HepG2 (cell line): ENCODE measurements around the gene SLC27A3. TPM values are rescaled to one million over a fixed set of nuclear protein-coding genes. Genes with fewer than 3 reads are reported as not detected.

Experiments
- ATAC-seq: fragments of 200-7000 bp; cut with Tn5 transposase; 3 replicates; pipeline ENCODE4 v1.9.1; 2020; ENCODE audit warnings: mild to moderate bottlenecking, moderate library complexity
- BruUV-seq: library from RNA; stranded (reverse); fragments of 400-500 nt; replicated peaks from 2 replicates; lab custom pipeline; 2021; lab: Mats Ljungman, UMichigan
- CTCF ChIA-PET: fragments of 300-600 bp; formaldehyde crosslinking; extraction: SDS; loops from one replicate; lab custom pipeline; 2021; ENCODE audit warnings: low total read pairs, inconsistent platforms, low intra/inter-chr PET ratio; lab: Yijun Ruan, JAX
- POLR2A ChIA-PET: fragments of 350-600 bp; sonication (Branson Sonifier 250); formaldehyde crosslinking; loops from one replicate; lab custom pipeline; 2020; ENCODE audit warnings: antibody characterized with exemption, inconsistent platforms; lab: Yijun Ruan, JAX
- DNase-seq: peaks from one replicate; pipeline ENCODE4 v3.0.0-alpha.2; 2015; ENCODE audit warnings: low spot score
- FAIRE-seq: peaks from 3 replicates; lab custom pipeline; 2011; peaks lifted over from hg19 to GRCh38; lab: Jason Lieb, UNC
- H2AFZ ChIP-seq: one replicate; pipeline ENCODE4 v1.6.1; 2011; ENCODE audit warnings: low read length, inconsistent platforms
- H3K27ac ChIP-seq: fragments of 300-600 bp; 3 replicates; pipeline ENCODE4 v1.8.0; 2011; ENCODE audit warnings: mixed run types, mild to moderate bottlenecking, mixed read lengths, low read length, inconsistent platforms; ENCODE audit not compliant: insufficient read depth; ENCODE audit errors: extremely low read length
- H3K27me3 ChIP-seq, 2 experiments: fragments of 200-600 bp in 1 of 2; 2 replicates in 1 of 2; 3 replicates in 1 of 2; pipeline versions ENCODE4 v1.6.0 to v1.8.0; 2011; ENCODE audit warnings: low read length in 2 of 2, mild to moderate bottlenecking in 2 of 2, moderate library complexity in 2 of 2, inconsistent platforms in 1 of 2; ENCODE audit not compliant: insufficient read depth in 2 of 2, control insufficient read depth in 1 of 2
- H3K36me3 ChIP-seq, 2 experiments: fragments of 200-600 bp in 1 of 2; replicated peaks in 1 of 2; 2 replicates in 1 of 2; 3 replicates in 1 of 2; pipeline versions ENCODE4 v1.5.1 to v1.8.0; 2011; ENCODE audit warnings: low read length in 2 of 2, inconsistent platforms in 1 of 2; ENCODE audit not compliant: insufficient read depth in 2 of 2, control insufficient read depth in 1 of 2
- H3K4me1 ChIP-seq: 2 replicates; pipeline ENCODE4 v1.5.1; 2012; ENCODE audit warnings: low read length, inconsistent platforms; ENCODE audit not compliant: insufficient read depth
- H3K4me2 ChIP-seq: 2 replicates; pipeline ENCODE4 v1.6.0; 2011; ENCODE audit warnings: low read depth, low read length, inconsistent platforms
- H3K4me3 ChIP-seq, 3 experiments: fragments of 200-600 bp in 1 of 3; sonication (generic), shearing (Covaris generic) in 1 of 3; replicated peaks in 1 of 3; 2 replicates each; pipeline ENCODE4 v1.5.1; 2011 to 2016; ENCODE audit warnings: low read length in 3 of 3, inconsistent platforms in 2 of 3, low read depth in 2 of 3, mild to moderate bottlenecking in 2 of 3, control low read depth in 1 of 3, mixed read lengths in 1 of 3; ENCODE audit not compliant: insufficient read depth in 1 of 3
- H3K79me2 ChIP-seq: one replicate; pipeline ENCODE4 v1.6.1; 2011; ENCODE audit warnings: low read length, inconsistent platforms; ENCODE audit not compliant: insufficient read depth
- H3K9ac ChIP-seq: 2 replicates; pipeline ENCODE4 v1.6.0; 2011; ENCODE audit warnings: mild to moderate bottlenecking, low read depth, low read length, inconsistent platforms; ENCODE audit not compliant: insufficient read depth
- H3K9me3 ChIP-seq: 2 replicates; pipeline ENCODE4 v1.5.1; 2012; ENCODE audit warnings: mild to moderate bottlenecking, low read length
- H4K20me1 ChIP-seq: 2 replicates; pipeline ENCODE4 v1.6.0; 2011; ENCODE audit warnings: inconsistent platforms, mild to moderate bottlenecking, low read length, moderate library complexity; ENCODE audit not compliant: insufficient read depth
- CENPT ChIP-seq: sonication (generic); formaldehyde crosslinking; IDR thresholded peaks from 2 replicates; pipeline ENCODE4 v1.8.0; 2022; ENCODE audit warnings: low read depth, mild to moderate bottlenecking, moderate library complexity, missing genetic modification reagents
- IKZF1 ChIP-seq: fragments of 450-650 bp; IDR thresholded peaks from 2 replicates; pipeline ENCODE4 v1.7.1; 2016
- MAZ ChIP-seq, 2 experiments: sonication (generic) in 1 of 2; formaldehyde crosslinking in 1 of 2; IDR thresholded peaks; 2 replicates each; pipeline versions ENCODE4 v1.5.0 to v1.6.1; 2012 to 2020; ENCODE audit warnings: low read depth in 2 of 2, mild to moderate bottlenecking in 2 of 2, borderline replicate concordance in 1 of 2, improper control_type of control experiment in 1 of 2, low read length in 1 of 2, missing genetic modification reagents in 1 of 2, moderate library complexity in 1 of 2
- POGZ ChIP-seq: sonication (generic); formaldehyde crosslinking; IDR thresholded peaks from 2 replicates; pipeline ENCODE4 v1.4.0; 2020; ENCODE audit warnings: mild to moderate bottlenecking, missing genetic modification reagents
- SAFB2 ChIP-seq: sonication (generic); formaldehyde crosslinking; IDR thresholded peaks from 2 replicates; pipeline ENCODE4 v1.5.1; 2020; ENCODE audit warnings: missing genetic modification reagents, low read depth, mild to moderate bottlenecking, borderline replicate concordance
- ZNF264 ChIP-seq: sonication (generic); formaldehyde crosslinking; IDR thresholded peaks from 2 replicates; pipeline ENCODE4 v1.4.0; 2020; ENCODE audit warnings: missing genetic modification reagents
- ZNF274 ChIP-seq: sonication (generic); formaldehyde crosslinking; IDR thresholded peaks from 2 replicates; pipeline ENCODE4 v1.5.1; 2020; ENCODE audit warnings: mild to moderate bottlenecking, missing genetic modification reagents
- ZNF547 ChIP-seq: sonication (generic); formaldehyde crosslinking; IDR thresholded peaks from 2 replicates; pipeline ENCODE4 v1.5.1; 2020; ENCODE audit warnings: mild to moderate bottlenecking, missing genetic modification reagents
- ZNF790 ChIP-seq: sonication (generic); formaldehyde crosslinking; IDR thresholded peaks from 2 replicates; pipeline ENCODE4 v1.8.0; 2022; ENCODE audit warnings: missing genetic modification reagents, mild to moderate bottlenecking, borderline replicate concordance
- WGBS: methylation state at CpG from one replicate; pipeline ENCODE4 v1.1.6; 2017; ENCODE audit warnings: low lambda C conversion rate; 5-methylcytosine and 5-hydroxymethylcytosine counted together
- in situ Hi-C: cut with HindIII; loops from 2 replicates; pipeline ENCODE4 v1.10.0; 2017; ENCODE audit warnings: low pct_unique_long_range_greater_than_20kb; ENCODE audit not compliant: extremely low pct_ligation_motif_present
- intact Hi-C: fragments of 100-400 bp; cut with micrococcal nuclease; formaldehyde crosslinking; loops from one replicate; pipeline ENCODE4 v1.10.0; 2022; ENCODE audit not compliant: unreplicated experiment
- polyA plus RNA-seq, 8 experiments: library from polyadenylated mRNA; depleted of rRNA in 3 of 8; stranded (reverse) in 7 of 8; unstranded in 1 of 8; fragments of >200 nt; fragmentation: Illumina TruSeq in 4 of 8; extraction: Trizol in 4 of 8; gene quantifications; 2 replicates each; pipeline versions ENCODE4 v1.2.1 to v1.2.3, GENCODE V29; 2011 to 2016; ENCODE audit warnings: low read depth in 4 of 8, missing spikeins in 1 of 8, mixed read lengths in 1 of 8; ENCODE audit not compliant: insufficient read depth in 1 of 8
- total RNA-seq, 5 experiments: library from RNA; depleted of rRNA; stranded (reverse); fragments of >200 nt; fragmentation: Illumina TruSeq; extraction: Trizol; gene quantifications; 2 replicates each; pipeline ENCODE4 v1.2.3, GENCODE V29; 2016; ENCODE audit warnings: low read depth in 1 of 5
- TF ChIP-seq, protein P1 (sequence below): sonication (generic); formaldehyde crosslinking; IDR thresholded peaks from 2 replicates; pipeline ENCODE4 v1.4.0; 2020; ENCODE audit warnings: mild to moderate bottlenecking, missing genetic modification reagents
- TF ChIP-seq, protein P2 (sequence below): sonication (generic); formaldehyde crosslinking; IDR thresholded peaks from 2 replicates; pipeline ENCODE4 v1.8.0; 2022; ENCODE audit warnings: mild to moderate bottlenecking, missing genetic modification reagents, moderate library complexity
- TF ChIP-seq, protein P3 (sequence below): sonication (generic); formaldehyde crosslinking; IDR thresholded peaks from 2 replicates; pipeline ENCODE4 v1.5.1; 2020; ENCODE audit warnings: mild to moderate bottlenecking, missing genetic modification reagents, moderate library complexity

The SLC27A3 gene
- total and polyA plus RNA-seq, 2 of the 13 experiments (the other 11 are each of a cell fraction or from before 2014, with no cell fraction given): 4.3 to 10.3 TPM

DNA sequence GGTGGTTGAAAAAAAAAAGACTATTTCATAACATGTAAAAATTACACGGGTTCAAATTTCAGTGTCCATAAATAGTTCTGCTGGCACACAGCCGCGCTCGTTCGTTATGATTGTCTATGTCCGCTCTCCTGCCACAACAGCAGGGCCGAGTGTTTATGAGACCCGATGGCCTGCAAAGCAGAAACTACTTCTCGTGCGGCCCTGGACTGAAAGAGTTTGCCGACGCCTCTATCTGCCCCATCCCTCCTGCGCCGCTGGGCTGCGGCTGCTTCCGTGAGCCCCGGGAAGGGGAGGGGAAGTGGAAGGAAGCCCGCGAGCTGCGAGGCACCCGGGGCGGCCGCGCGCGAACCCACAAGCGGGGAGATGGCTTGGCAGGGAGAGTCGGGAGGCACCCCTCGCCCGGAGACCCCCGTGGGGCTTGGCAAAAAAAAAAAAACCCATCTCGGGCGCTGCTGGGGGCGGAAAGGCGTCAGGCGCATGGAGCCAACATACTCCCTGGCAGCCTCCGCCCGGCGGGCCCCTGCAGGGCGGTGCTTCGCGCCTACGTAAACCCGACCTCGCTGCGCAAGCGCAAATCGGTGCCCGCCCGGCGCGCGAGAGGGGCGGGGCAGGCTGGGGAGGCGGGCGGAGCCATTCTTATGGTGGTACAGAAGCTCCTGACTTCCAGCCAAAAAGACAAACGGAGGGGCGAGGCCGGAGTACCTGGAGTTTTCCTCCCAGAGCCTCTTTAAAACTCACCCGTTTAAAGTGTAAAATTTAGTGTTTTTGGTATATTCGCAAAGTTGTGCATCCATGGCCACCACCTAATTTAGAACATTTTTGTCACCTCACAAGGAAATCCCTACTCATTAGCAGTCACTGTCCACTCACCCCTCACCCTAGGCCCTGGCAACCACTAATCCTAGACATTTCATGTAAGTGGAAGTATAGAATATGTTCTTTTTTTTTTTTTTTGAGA, 8.3 kb downstream of the SLC27A3 start:
- Histone ChIP-seq H3K27ac (peak overlapping the region; percentile 79), H3K4me1 (peaks cover 46% of the 10 kb centered on the region), H3K4me3 (peak overlapping the region; percentile 72 to 78 (median 76)), H3K36me3 (no peaks in the 10 kb centered on the region), H2AFZ (peak overlapping the region; percentile 11), H3K27me3 (no peaks in the 10 kb centered on the region), H4K20me1 (no peaks in the 10 kb centered on the region), H3K9ac (peak overlapping the region; percentile 80), H3K79me2 (no peaks in the 10 kb centered on the region), H3K4me2 (peak overlapping the region; percentile 92), H3K9me3 (no peaks in the 10 kb centered on the region)
- in situ Hi-C loops: no loop called here
- 2% methylated on average over 30 of the region's 61 CpGs for WGBS
- BruUV-seq: TSS peak; percentile 99
- ChIA-PET POLR2A (interaction anchor here (0.5 to 2.3 kb wide), 13 partner anchors 9 to 551 kb away, joined by 3 to 13 read pairs (median 5); partner anchors contain the start of genes CHTOP, CREB3L4, ILF2 and JTB), CTCF (no interaction called here)
- intact Hi-C loops: no loop called here
- FAIRE-seq (peak; percentile 60), DNase-seq (peak; percentile 71), ATAC-seq (peak; percentile 91)
- TF ChIP-seq, protein P1, sequence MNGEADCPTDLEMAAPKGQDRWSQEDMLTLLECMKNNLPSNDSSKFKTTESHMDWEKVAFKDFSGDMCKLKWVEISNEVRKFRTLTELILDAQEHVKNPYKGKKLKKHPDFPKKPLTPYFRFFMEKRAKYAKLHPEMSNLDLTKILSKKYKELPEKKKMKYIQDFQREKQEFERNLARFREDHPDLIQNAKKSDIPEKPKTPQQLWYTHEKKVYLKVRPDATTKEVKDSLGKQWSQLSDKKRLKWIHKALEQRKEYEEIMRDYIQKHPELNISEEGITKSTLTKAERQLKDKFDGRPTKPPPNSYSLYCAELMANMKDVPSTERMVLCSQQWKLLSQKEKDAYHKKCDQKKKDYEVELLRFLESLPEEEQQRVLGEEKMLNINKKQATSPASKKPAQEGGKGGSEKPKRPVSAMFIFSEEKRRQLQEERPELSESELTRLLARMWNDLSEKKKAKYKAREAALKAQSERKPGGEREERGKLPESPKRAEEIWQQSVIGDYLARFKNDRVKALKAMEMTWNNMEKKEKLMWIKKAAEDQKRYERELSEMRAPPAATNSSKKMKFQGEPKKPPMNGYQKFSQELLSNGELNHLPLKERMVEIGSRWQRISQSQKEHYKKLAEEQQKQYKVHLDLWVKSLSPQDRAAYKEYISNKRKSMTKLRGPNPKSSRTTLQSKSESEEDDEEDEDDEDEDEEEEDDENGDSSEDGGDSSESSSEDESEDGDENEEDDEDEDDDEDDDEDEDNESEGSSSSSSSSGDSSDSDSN: peak; percentile 95
- peak; percentile 92 for TF ChIP-seq ZNF274 (CRISPR knock-in tag)
- TF ChIP-seq POGZ (CRISPR knock-in tag): peak; percentile 65
- TF ChIP-seq CENPT (CRISPR knock-in tag): no peak
- TF ChIP-seq ZNF790 (CRISPR knock-in tag): no peak
- no peak; the same call in 1 of the 2 replicates for TF ChIP-seq SAFB2 (CRISPR knock-in tag)
- TF ChIP-seq, protein P2, sequence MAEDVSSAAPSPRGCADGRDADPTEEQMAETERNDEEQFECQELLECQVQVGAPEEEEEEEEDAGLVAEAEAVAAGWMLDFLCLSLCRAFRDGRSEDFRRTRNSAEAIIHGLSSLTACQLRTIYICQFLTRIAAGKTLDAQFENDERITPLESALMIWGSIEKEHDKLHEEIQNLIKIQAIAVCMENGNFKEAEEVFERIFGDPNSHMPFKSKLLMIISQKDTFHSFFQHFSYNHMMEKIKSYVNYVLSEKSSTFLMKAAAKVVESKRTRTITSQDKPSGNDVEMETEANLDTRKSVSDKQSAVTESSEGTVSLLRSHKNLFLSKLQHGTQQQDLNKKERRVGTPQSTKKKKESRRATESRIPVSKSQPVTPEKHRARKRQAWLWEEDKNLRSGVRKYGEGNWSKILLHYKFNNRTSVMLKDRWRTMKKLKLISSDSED (CRISPR knock-in tag): no peak
- TF ChIP-seq, protein P3, sequence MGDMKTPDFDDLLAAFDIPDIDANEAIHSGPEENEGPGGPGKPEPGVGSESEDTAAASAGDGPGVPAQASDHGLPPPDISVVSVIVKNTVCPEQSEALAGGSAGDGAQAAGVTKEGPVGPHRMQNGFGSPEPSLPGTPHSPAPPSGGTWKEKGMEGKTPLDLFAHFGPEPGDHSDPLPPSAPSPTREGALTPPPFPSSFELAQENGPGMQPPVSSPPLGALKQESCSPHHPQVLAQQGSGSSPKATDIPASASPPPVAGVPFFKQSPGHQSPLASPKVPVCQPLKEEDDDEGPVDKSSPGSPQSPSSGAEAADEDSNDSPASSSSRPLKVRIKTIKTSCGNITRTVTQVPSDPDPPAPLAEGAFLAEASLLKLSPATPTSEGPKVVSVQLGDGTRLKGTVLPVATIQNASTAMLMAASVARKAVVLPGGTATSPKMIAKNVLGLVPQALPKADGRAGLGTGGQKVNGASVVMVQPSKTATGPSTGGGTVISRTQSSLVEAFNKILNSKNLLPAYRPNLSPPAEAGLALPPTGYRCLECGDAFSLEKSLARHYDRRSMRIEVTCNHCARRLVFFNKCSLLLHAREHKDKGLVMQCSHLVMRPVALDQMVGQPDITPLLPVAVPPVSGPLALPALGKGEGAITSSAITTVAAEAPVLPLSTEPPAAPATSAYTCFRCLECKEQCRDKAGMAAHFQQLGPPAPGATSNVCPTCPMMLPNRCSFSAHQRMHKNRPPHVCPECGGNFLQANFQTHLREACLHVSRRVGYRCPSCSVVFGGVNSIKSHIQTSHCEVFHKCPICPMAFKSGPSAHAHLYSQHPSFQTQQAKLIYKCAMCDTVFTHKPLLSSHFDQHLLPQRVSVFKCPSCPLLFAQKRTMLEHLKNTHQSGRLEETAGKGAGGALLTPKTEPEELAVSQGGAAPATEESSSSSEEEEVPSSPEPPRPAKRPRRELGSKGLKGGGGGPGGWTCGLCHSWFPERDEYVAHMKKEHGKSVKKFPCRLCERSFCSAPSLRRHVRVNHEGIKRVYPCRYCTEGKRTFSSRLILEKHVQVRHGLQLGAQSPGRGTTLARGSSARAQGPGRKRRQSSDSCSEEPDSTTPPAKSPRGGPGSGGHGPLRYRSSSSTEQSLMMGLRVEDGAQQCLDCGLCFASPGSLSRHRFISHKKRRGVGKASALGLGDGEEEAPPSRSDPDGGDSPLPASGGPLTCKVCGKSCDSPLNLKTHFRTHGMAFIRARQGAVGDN: peak; percentile 93
- TF ChIP-seq MAZ (IDR thresholded peaks at IDR 0.05; ENCODE audit: borderline replicate concordance, low read depth, low read length): peak; percentile 58; the same call in 1 of the 2 replicates
- no peak; the same call in 1 of the 2 replicates for TF ChIP-seq MAZ (CRISPR knock-in tag; IDR thresholded peaks at IDR 0.05; ENCODE audit: low read depth)
- peak; percentile 91; the same call in 1 of the 2 replicates for TF ChIP-seq ZNF547 (CRISPR knock-in tag)
- TF ChIP-seq IKZF1: no peak
- TF ChIP-seq ZNF264 (CRISPR knock-in tag): peak; percentile 49; the same call in 1 of the 2 replicates
